Rectal smooth muscle tissue (tissue), 1 donor: Measurements from ENCODE around the gene PAN3.

ENCODE experiments used
- H3K27ac ChIP-seq: one replicate; pipeline ENCODE4 v1.7.0; 2013; ENCODE audit warnings: low read depth, low read length, inconsistent platforms
- H3K27me3 ChIP-seq: one replicate; pipeline ENCODE4 v1.7.0; 2013; ENCODE audit warnings: low read length; ENCODE audit not compliant: control insufficient read depth, insufficient read depth
- H3K36me3 ChIP-seq: one replicate; pipeline ENCODE4 v1.7.0; 2013; ENCODE audit warnings: low read length; ENCODE audit not compliant: control insufficient read depth, insufficient read depth
- H3K4me1 ChIP-seq: one replicate; pipeline ENCODE4 v1.7.0; 2013; ENCODE audit warnings: low read length; ENCODE audit not compliant: control insufficient read depth, insufficient read depth
- H3K4me3 ChIP-seq: one replicate; pipeline ENCODE4 v1.7.0; 2013; ENCODE audit warnings: low read length
- H3K9ac ChIP-seq: one replicate; pipeline ENCODE4 v1.7.0; 2013; ENCODE audit warnings: low read length

The PAN3 gene

GRCh38 chr13:28321756-28322155, 183.4 kb downstream of the PAN3 start:
- Histone ChIP-seq H3K27me3 (no peaks in the 10 kb centered on the region), H3K9ac (no peak overlapping the region), H3K4me3 (no peak overlapping the region), H3K27ac (no peak overlapping the region), H3K36me3 (no peaks in the 10 kb centered on the region), H3K4me1 (no peaks in the 10 kb centered on the region)

GRCh38 chr13:28322256-28322905, 184.0 kb downstream of the PAN3 start:
- no peaks in the 10 kb centered on the region for H3K27me3 ChIP-seq
- no peak overlapping the region for H3K9ac ChIP-seq
- H3K4me3 ChIP-seq, result no peak overlapping the region
- H3K4me1 ChIP-seq, result no peaks in the 10 kb centered on the region
- no peak overlapping the region for H3K27ac ChIP-seq
- no peaks in the 10 kb centered on the region for H3K36me3 ChIP-seq

GRCh38 chr13:28324181-28324789, 185.9 kb downstream of the PAN3 start:
- H3K27ac ChIP-seq, result no peak overlapping the region
- H3K4me3 ChIP-seq, result no peak overlapping the region

GRCh38 chr13:28325022-28325421, 186.7 kb downstream of the PAN3 start:
- H3K4me1 ChIP-seq, result no peaks in the 10 kb centered on the region
- H3K27ac ChIP-seq, result no peak overlapping the region
- no peak overlapping the region for H3K4me3 ChIP-seq

More at GRCh38 chr13:28324181-28324789, 185.9 kb downstream of the PAN3 start:
- no peaks in the 10 kb centered on the region for H3K4me1 ChIP-seq
- H3K9ac ChIP-seq, result no peak overlapping the region
- H3K36me3 ChIP-seq, result no peaks in the 10 kb centered on the region
- no peaks in the 10 kb centered on the region for H3K27me3 ChIP-seq

GRCh38 chr13:28326056-28326455, 187.7 kb downstream of the PAN3 start:
- H3K9ac ChIP-seq, result no peak overlapping the region
- H3K27me3 ChIP-seq, result no peaks in the 10 kb centered on the region
- H3K36me3 ChIP-seq, result no peaks in the 10 kb centered on the region
- no peaks in the 10 kb centered on the region for H3K4me1 ChIP-seq
- no peak overlapping the region for H3K27ac ChIP-seq
- H3K4me3 ChIP-seq, result no peak overlapping the region

More at GRCh38 chr13:28325022-28325421, 186.7 kb downstream of the PAN3 start:
- Histone ChIP-seq H3K36me3 (no peaks in the 10 kb centered on the region), H3K9ac (no peak overlapping the region), H3K27me3 (no peaks in the 10 kb centered on the region)

- H3K36me3 ChIP-seq, result no peaks in the 10 kb centered on the region
- H3K4me3 ChIP-seq, result no peak overlapping the region
- H3K4me1 ChIP-seq, result no peaks in the 10 kb centered on the region
- H3K9ac ChIP-seq, result no peak overlapping the region
- H3K27ac ChIP-seq, result no peak overlapping the region
- no peaks in the 10 kb centered on the region for H3K27me3 ChIP-seq
Measured at GRCh38 chr13:28327373-28328270, 189.3 kb downstream of the PAN3 start.

GRCh38 chr13:28328271-28328607, 189.9 kb downstream of the PAN3 start:
- Histone ChIP-seq H3K27me3 (no peaks in the 10 kb centered on the region), H3K27ac (no peak overlapping the region), H3K36me3 (no peaks in the 10 kb centered on the region), H3K4me1 (no peaks in the 10 kb centered on the region), H3K4me3 (no peak overlapping the region), H3K9ac (no peak overlapping the region)

- H3K4me1 ChIP-seq, result no peaks in the 10 kb centered on the region
- H3K36me3 ChIP-seq, result no peaks in the 10 kb centered on the region
- H3K4me3 ChIP-seq, result no peak overlapping the region
- H3K9ac ChIP-seq, result no peak overlapping the region
- no peaks in the 10 kb centered on the region for H3K27me3 ChIP-seq
- H3K27ac ChIP-seq, result no peak overlapping the region
Measured at GRCh38 chr13:28329395-28330158, 191.2 kb downstream of the PAN3 start.

GRCh38 chr13:28333204-28333881, 195.0 kb downstream of the PAN3 start:
- Histone ChIP-seq H3K36me3 (no peaks in the 10 kb centered on the region), H3K4me1 (no peaks in the 10 kb centered on the region), H3K4me3 (no peak overlapping the region), H3K27me3 (no peaks in the 10 kb centered on the region), H3K27ac (no peak overlapping the region), H3K9ac (no peak overlapping the region)

- no peaks in the 10 kb centered on the region for H3K27me3 ChIP-seq
- H3K9ac ChIP-seq, result no peak overlapping the region
- no peaks in the 10 kb centered on the region for H3K4me1 ChIP-seq
- no peaks in the 10 kb centered on the region for H3K36me3 ChIP-seq
- no peak overlapping the region for H3K27ac ChIP-seq
- H3K4me3 ChIP-seq, result no peak overlapping the region
Measured at GRCh38 chr13:28336193-28336657, 197.9 kb downstream of the PAN3 start.

- no peaks in the 10 kb centered on the region for H3K4me1 ChIP-seq
- no peak overlapping the region for H3K9ac ChIP-seq
- no peaks in the 10 kb centered on the region for H3K27me3 ChIP-seq
- H3K27ac ChIP-seq, result peak overlapping the region; percentile 7
- H3K36me3 ChIP-seq, result no peaks in the 10 kb centered on the region
- H3K4me3 ChIP-seq, result no peak overlapping the region
Measured at GRCh38 chr13:28337166-28338005, 199.0 kb downstream of the PAN3 start.
